ENCODE data around the gene HMCN2.

- no peak for TF ChIP-seq POLR2A (IDR thresholded peaks at IDR 0.05; ENCODE audit: low read length)
- no peak for TF ChIP-seq GATA1 (IDR thresholded peaks at IDR 0.05; ENCODE audit: low read depth, low read length)
Measured at GRCh38 chr9:130220352-130220751, 45.2 kb upstream of the HMCN2 start.

Measured in erythroblast (primary cell).